B cell (primary cell): ENCODE measurements around the gene LTO1. TPM values are rescaled to one million over a fixed set of nuclear protein-coding genes. Genes with fewer than 3 reads are reported as not detected.

Experiments used
- ATAC-seq: fragments of 200-7000 bp; cut with Tn5 transposase; one replicate; pipeline ENCODE4 v1.10.0; 2021; ENCODE audit warnings: low read depth, mild to moderate bottlenecking, moderate number of reproducible peaks, moderate library complexity
- CTCF ChIA-PET: fragments of 350-600 bp; sonication (Branson Sonifier 250); formaldehyde crosslinking; loops from one replicate; lab custom pipeline; 2021; ENCODE audit warnings: antibody characterized with exemption, inconsistent platforms; lab: Charles Lee
- POLR2A ChIA-PET: fragments of 350-600 bp; sonication (Branson Sonifier 250); formaldehyde crosslinking; loops from one replicate; lab custom pipeline; 2021; ENCODE audit warnings: antibody characterized with exemption; lab: Charles Lee
- DNase-seq: peaks from one replicate; pipeline ENCODE4 v3.0.0; 2013
- H2AFZ ChIP-seq: 2 replicates; pipeline ENCODE4 v1.6.1; 2012; ENCODE audit warnings: mild to moderate bottlenecking, low read depth, low read length; ENCODE audit not compliant: insufficient read depth, poor library complexity, severe bottlenecking
- H3K27ac ChIP-seq, 2 donors: 1 replicate in 1 of 2; 2 replicates in 1 of 2; pipeline ENCODE4 v1.5.1; 2012 to 2013; ENCODE audit warnings: low read length in 2 of 2, mild to moderate bottlenecking in 2 of 2, moderate library complexity in 1 of 2
- H3K27me3 ChIP-seq, 4 experiments: fragments of 200-600 bp in 1 of 4; sonication (generic) in 1 of 4; replicated peaks in 1 of 4; 1 replicate in 2 of 4; 2 replicates in 2 of 4; pipeline versions ENCODE4 v1.6.1 to v1.7.0; 2013 to 2016; ENCODE audit warnings: low read length in 3 of 4, mild to moderate bottlenecking in 2 of 4, mixed read lengths in 1 of 4, moderate library complexity in 1 of 4; ENCODE audit not compliant: insufficient read depth in 4 of 4, control insufficient read depth in 3 of 4; ENCODE audit errors: control extremely low read depth in 1 of 4
- H3K36me3 ChIP-seq, 2 experiments: replicated peaks in 1 of 2; 1 replicate in 1 of 2; 2 replicates in 1 of 2; pipeline versions ENCODE4 v1.6.1 to v1.7.1; 2013; ENCODE audit warnings: low read length in 1 of 2; ENCODE audit not compliant: insufficient read depth in 2 of 2, control insufficient read depth in 1 of 2; ENCODE audit errors: control extremely low read depth in 1 of 2, extremely low read depth in 1 of 2
- H3K4me1 ChIP-seq, 2 donors: fragments of 200-600 bp in 1 of 2; sonication (generic) in 1 of 2; 1 replicate in 1 of 2; 2 replicates in 1 of 2; pipeline versions ENCODE4 v1.5.1 to v1.6.1; 2013 to 2017; ENCODE audit warnings: low read length in 2 of 2; ENCODE audit not compliant: control insufficient read depth in 2 of 2, insufficient read depth in 2 of 2
- H3K4me2 ChIP-seq: replicated peaks from 2 replicates; pipeline ENCODE3; 2012; ENCODE audit warnings: mild to moderate bottlenecking, low read depth, low read length; ENCODE audit not compliant: poor library complexity, severe bottlenecking
- H3K4me3 ChIP-seq, 5 experiments: fragments of 200-600 bp in 1 of 5; sonication (generic) in 1 of 5; 1 replicate in 3 of 5; 2 replicates in 2 of 5; pipeline versions ENCODE4 v1.5.1 to v1.7.0; 2011 to 2016; ENCODE audit warnings: low read length in 4 of 5, mild to moderate bottlenecking in 4 of 5, low read depth in 2 of 5, control low read depth in 1 of 5, moderate library complexity in 1 of 5; ENCODE audit not compliant: insufficient read depth in 1 of 5; ENCODE audit errors: control extremely low read depth in 1 of 5, extremely low read depth in 1 of 5
- H3K79me2 ChIP-seq: fragments of 200-600 bp; sonication (generic); one replicate; pipeline ENCODE4 v1.6.0; 2016; ENCODE audit warnings: low read length; ENCODE audit not compliant: control insufficient read depth, insufficient read depth
- H3K9ac ChIP-seq: fragments of 200-600 bp; sonication (generic); 2 replicates; pipeline ENCODE4 v1.6.1; 2017; ENCODE audit warnings: mild to moderate bottlenecking, low read length, moderate library complexity
- H3K9me3 ChIP-seq, 3 donors: one replicate each; pipeline versions ENCODE4 v1.6.1 to v1.7.1; 2013; ENCODE audit warnings: low read length in 2 of 3; ENCODE audit not compliant: control insufficient read depth in 2 of 3, insufficient read depth in 1 of 3; ENCODE audit errors: control extremely low read depth in 1 of 3
- H4K20me1 ChIP-seq: 2 replicates; pipeline ENCODE4 v1.6.0; 2012; ENCODE audit warnings: mild to moderate bottlenecking, low read length; ENCODE audit not compliant: insufficient read depth, control insufficient read depth, poor library complexity, severe bottlenecking
- H3K27ac Mint-ChIP-seq: one replicate; pipeline ENCODE4 v1.8.0; 2021; ENCODE audit warnings: mixed read lengths
- H3K27me3 Mint-ChIP-seq: one replicate; pipeline ENCODE4 v1.8.0; 2021; ENCODE audit warnings: mixed read lengths
- H3K4me1 Mint-ChIP-seq: one replicate; pipeline ENCODE4 v1.8.0; 2021; ENCODE audit warnings: mixed read lengths
- H3K4me3 Mint-ChIP-seq: one replicate; pipeline ENCODE4 v1.8.0; 2021; ENCODE audit warnings: mixed read lengths
- H3K9me3 Mint-ChIP-seq: one replicate; pipeline ENCODE4 v1.8.0; 2022; ENCODE audit warnings: mixed read lengths; ENCODE audit not compliant: insufficient read depth
- CTCF ChIP-seq: fragments of 200-600 bp; IDR thresholded peaks from one replicate; pipeline ENCODE4 v1.8.0; 2022; ENCODE audit warnings: antibody characterized with exemption, mild to moderate bottlenecking
- EZH2 ChIP-seq: IDR thresholded peaks from 2 replicates; pipeline ENCODE4 v1.6.1; 2012; ENCODE audit warnings: borderline replicate concordance, low read depth, mild to moderate bottlenecking, moderate library complexity, low read length; ENCODE audit not compliant: insufficient read depth, poor library complexity, severe bottlenecking
- WGBS: methylation state at CpG from one replicate; pipeline ENCODE4 v1.1.5; 2013; ENCODE audit warnings: missing lambda C conversion rate; ENCODE audit not compliant: insufficient coverage; 5-methylcytosine and 5-hydroxymethylcytosine counted together
- intact Hi-C: fragments of 100-400 bp; cut with micrococcal nuclease; formaldehyde crosslinking; loops from one replicate; pipeline ENCODE4 v1.10.0; 2022
- polyA plus RNA-seq: library from polyadenylated mRNA; depleted of rRNA; stranded (reverse); fragments of >200 nt; gene quantifications from 2 replicates; pipeline ENCODE4 v1.2.3, GENCODE V29; 2012
- total RNA-seq, 2 donors: library from RNA; stranded (reverse); fragments of 120-200 nt in 1 of 2; gene quantifications; 1 replicate in 1 of 2; 2 replicates in 1 of 2; pipeline versions ENCODE4 v1.2.3 to v1.2.4, GENCODE V29; 2013 to 2022

Gene LTO1
- total and polyA plus RNA-seq, 2 donors (not counting 1 experiment from before 2014, with no cell fraction given), result 44.4 to 68.8 TPM

DNA sequence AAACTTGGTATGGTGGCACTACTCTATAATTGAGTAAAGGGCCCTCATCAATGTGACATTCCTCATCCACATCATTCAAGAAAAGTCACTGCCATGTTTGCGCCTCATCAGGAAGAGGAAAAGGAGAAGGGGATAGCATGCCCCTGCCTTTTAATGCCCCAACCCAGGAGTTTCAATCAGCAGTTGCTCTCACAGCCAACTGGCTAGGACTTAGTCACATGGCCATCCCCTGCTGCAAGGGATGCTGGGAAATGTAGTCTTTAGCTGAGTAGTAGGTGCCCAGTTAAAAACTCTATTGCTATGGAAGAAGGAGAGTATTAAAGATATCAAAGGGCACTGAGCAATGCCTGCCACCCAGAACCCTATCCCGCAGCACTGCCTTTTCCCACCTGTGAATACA, 45.1 kb downstream of the LTO1 start:
- H3K4me3 Mint-ChIP-seq, result no peak overlapping the region

GRCh38 chr11:69627551-69627950, 47.6 kb downstream of the LTO1 start:
- DNase-seq, result no peak
- no peaks in the 10 kb centered on the region for H3K79me2 ChIP-seq
- ChIA-PET POLR2A (no interaction called here), CTCF (no interaction called here)
- peaks cover 0 to 37% (median 13%) of the 10 kb centered on the region in 3 donors for H3K9me3 ChIP-seq
- WGBS, result 94% methylated on average over 11 of the region's 14 CpGs
- no peak for ATAC-seq
- Mint-ChIP-seq H3K9me3 (no peaks in the 10 kb centered on the region), H3K4me1 (no peaks in the 10 kb centered on the region), H3K4me3 (no peak overlapping the region), H3K27me3 (peaks cover 44% of the 10 kb centered on the region), H3K27ac (no peak overlapping the region)
- no peak overlapping the region for H3K4me3 ChIP-seq
- H3K9ac ChIP-seq, result no peak overlapping the region
- H3K4me1 ChIP-seq, result no peaks in the 10 kb centered on the region
- intact Hi-C loops, result no loop called here
- peaks cover 0 to 9% (median 2%) of the 10 kb centered on the region in 4 experiments for H3K27me3 ChIP-seq
- TF ChIP-seq EZH2 (no peak), CTCF (no peak)
- H3K27ac ChIP-seq, result no peak overlapping the region
- no peaks in the 10 kb centered on the region for H3K36me3 ChIP-seq
- no peak overlapping the region for H2AFZ ChIP-seq
- no peak overlapping the region for H3K4me2 ChIP-seq
- no peaks in the 10 kb centered on the region for H4K20me1 ChIP-seq

More for the DNA sequence above, 45.1 kb downstream of the LTO1 start:
- Histone ChIP-seq H3K9me3 (peaks cover 0 to 37% (median 13%) of the 10 kb centered on the region in 3 donors), H3K4me1 (no peaks in the 10 kb centered on the region), H3K9ac (no peak overlapping the region), H3K36me3 (no peaks in the 10 kb centered on the region), H3K79me2 (no peaks in the 10 kb centered on the region), H4K20me1 (no peaks in the 10 kb centered on the region), H3K4me3 (no peak overlapping the region), H3K27ac (no peak overlapping the region), H3K4me2 (no peak overlapping the region), H3K27me3 (peaks cover 0 to 9% (median 2%) of the 10 kb centered on the region in 4 experiments), H2AFZ (no peak overlapping the region)
- ChIA-PET POLR2A (no interaction called here), CTCF (no interaction called here)
- peaks cover 39% of the 10 kb centered on the region for H3K27me3 Mint-ChIP-seq
- DNase-seq, result no peak
- 100% methylated on average over 2 of the region's 2 CpGs for WGBS
- no peaks in the 10 kb centered on the region for H3K9me3 Mint-ChIP-seq
- H3K4me1 Mint-ChIP-seq, result no peaks in the 10 kb centered on the region
- intact Hi-C loops, result no loop called here
- no peak for ATAC-seq
- H3K27ac Mint-ChIP-seq, result no peak overlapping the region
- TF ChIP-seq EZH2 (no peak), CTCF (no peak)
